Activated CD4-positive, alpha-beta T cell treated with anti-CD3 and anti-CD28 coated beads for 48 hours (primary cell): Measurements from ENCODE around the gene SP8.
"Not testable (repeated sequence)": the region's sequence is repeated elsewhere in the genome, so short reads cannot be mapped to it uniquely, and the experiment has no call there.

Source experiments
- DNase-seq: peaks from one replicate; pipeline ENCODE4 v3.0.0-alpha.2; 2020

The SP8 gene

DNA sequence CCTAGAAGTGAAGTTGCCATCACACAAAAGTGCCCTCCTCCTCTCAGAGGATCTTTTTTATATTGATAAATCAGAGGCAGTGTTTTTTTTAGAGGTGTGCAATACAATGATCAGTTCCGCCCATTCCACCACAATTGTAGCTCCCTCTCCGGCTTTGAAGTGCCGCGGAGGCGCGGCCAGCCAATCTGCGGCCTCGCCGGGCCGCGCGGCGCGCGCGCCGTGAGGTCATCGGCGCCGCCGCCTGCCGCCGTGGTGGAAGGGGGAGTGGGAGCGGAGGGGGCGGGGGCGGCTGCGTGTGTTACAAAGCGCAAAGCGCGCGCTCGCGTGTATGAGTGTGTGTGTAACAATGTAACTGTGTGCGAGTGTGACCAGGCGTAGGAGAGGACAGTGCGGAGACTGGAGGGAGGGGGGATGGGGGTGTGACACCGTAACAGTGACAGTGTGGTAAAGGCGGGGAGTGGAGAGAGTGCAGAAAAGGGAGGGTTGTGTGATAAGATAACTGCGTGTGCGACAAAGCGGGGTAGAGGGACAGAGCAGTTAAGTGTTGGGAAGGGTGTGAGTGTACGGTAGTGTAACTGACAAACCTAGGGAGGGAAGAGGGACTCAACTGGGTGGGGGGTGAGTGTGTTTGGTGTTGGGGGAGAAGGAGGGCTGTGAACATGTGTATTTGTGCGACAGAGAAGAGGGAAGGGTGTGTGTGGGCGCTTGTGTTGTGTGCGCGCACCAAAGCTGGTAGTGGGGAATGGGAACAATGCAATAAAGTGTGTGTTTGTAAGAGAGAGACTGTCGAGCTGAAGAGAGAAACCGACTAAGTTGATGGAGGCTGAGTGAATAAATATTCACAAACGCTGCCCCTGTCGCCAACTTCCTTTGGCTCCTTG, at the start of gene SP8:
Gene SP8 (minus strand): TSS at position 108 of the 881 bp plus-strand sequence. CDS start 88 bp downstream, at position 20.
- peak; percentile 47 for DNase-seq

DNA sequence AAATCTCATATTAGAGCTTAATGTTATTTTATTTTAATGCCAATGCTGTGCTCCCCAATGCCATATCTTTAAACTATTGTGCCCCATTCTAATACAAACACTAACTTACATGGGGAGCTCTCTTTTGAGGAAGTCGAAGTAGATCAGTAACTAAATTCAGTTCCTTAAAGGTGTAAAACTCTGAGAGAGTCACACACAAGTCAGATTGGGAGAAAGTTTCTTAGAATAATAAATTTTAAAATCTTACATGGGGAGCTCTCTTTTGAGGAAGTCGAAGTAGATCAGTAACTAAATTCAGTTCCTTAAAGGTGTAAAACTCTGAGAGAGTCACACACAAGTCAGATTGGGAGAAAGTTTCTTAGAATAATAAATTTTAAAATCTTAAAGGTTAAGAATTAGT, 49.7 kb upstream of the SP8 start:
- not testable (repeated sequence) for DNase-seq

DNA sequence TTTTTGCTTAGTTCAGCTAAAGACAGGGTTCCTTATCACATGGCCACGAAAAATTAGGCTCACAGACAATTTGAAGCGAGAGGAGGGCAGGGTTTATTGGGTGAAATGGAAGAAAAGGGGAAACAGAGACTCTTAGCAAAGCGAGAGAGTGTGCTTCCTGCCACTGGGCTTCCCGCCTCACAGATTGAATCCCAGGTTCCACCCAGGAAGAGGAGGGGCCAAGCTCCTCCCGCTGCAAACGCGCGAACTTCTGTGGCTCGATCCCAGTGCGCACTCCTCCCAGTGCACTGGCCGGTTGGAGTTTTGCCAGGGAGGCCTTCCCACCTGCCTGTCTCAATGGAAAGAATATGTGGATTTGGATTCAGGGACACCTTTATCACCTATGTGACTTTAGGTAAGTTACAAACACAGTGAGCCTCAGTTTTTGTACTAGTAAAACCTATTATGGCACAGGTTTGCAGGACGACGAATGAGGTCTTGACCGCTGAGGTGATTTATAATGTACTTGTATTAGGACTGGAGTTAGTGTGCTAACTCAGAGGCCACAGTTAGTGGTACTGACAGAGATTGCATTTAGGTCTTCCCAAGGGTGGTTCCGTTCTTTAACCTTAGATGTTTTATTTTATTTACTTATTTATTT, 48.5 kb upstream of the SP8 start:
- no peak for DNase-seq

DNA sequence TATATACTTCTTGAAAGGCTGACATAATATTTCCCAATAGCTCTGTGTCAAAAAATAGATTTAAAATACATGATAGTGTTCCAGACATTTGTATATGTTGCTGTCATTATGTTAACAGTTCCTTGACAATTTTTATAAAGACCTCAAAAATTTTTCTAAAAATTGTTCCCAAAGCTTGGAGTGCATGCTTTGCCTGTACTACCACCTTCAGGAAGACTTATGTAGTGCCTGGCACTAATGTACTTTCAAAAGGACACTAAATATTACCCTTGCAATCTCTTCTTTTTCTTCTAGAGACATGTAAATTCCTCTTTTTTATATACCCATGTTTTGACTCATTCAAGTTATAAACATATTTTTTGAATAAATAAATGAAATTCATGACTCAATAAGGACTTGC, 48.0 kb upstream of the SP8 start:
- no peak for DNase-seq

DNA sequence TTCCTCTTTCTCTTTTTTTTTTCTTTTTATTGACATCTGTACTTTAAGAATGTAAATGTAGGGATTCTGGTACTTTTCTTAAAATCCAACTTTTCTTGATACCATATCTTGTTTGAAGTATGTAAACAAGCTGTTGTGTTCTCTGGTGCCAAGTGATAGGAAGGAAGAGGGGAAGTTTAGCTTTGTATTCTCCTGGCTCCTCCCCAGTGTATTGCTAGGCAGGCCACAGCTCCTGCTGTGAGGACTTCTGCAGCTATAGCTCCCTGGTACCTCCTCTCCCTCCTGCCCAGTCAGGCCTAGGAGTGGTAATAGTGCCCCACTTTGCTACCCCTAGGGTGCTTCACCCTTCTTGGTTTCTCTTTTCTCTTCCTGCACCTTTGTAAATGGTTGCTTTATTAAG, 45.3 kb upstream of the SP8 start:
- no peak for DNase-seq

DNA sequence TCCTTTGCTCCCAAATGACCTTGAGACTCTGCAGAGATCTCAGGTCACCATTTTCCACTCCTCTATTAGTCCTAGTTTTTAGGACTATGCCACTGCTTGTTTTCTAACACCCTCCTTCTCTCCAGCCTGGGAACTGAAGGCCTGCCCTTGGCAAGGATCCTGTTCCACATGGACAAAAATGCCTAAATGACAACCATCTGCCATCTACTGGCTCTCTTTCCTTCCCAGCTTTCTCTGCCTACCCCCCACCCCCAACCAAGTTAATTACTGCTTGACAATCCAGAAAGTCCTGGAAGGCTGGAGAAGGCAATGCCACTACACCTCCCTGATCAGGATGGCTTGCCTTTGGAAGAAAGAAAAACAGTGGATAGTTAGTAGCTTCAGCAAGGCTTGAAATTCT, 44.8 kb upstream of the SP8 start:
- no peak for DNase-seq

DNA sequence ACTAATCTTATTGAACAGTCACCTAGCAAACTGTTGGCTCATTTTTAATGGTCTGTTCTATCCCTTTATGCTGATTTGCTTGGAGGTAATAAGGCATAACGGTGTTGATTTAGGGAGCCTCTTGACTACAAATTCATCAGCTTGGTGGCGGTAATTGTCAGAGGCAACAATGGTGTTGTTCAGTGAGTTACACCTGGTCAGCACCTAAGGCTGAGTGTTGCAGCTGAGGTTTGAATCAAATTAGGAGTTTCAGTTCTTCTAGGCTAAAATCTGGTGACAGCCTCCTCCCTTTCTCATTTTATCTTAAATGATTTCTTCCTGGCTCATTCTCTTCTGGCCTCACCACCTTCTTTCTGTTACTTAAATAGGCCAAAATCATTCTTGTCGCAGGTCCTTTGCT, 42.3 kb upstream of the SP8 start:
- no peak for DNase-seq

DNA sequence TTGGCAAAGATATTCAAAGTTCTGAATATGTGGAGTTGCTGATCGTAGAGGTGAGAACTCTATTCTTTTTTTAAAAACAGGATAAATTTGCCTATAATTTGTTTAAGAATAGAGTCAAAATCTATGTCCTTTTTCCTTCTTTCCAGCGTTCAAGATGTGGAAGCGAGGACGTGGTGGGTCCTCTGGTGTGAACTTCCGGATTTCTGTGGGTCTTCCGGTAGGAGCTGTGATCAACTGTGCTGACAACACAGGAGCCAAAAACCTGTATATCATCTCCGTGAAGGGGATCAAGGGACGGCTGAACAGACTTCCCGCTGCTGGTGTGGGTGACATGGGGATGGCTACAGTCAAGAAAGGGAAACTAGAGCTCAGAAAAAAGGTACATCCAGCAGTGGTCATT, 40.5 kb upstream of the SP8 start:
- DNase-seq, result no peak

DNA sequence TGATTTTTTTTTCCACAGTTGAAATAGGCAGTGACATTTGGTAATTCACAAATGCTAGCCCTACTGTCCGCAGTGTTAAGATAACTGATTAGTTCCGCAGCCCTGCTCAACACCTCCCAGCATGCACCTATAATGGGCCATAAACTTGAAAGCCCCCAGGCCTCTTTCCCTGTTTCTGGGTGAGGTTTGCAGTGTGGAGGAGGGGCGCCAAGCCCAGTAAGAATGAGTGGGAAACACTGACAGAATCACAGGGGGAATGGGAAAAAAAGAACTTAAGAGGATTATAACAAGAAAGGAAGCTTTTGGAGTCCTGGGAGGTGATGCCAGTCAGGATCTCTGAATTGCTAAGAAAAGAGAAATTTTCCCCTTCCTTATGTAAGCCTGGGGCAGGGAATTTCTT, 39.6 kb upstream of the SP8 start:
- DNase-seq, result no peak

DNA sequence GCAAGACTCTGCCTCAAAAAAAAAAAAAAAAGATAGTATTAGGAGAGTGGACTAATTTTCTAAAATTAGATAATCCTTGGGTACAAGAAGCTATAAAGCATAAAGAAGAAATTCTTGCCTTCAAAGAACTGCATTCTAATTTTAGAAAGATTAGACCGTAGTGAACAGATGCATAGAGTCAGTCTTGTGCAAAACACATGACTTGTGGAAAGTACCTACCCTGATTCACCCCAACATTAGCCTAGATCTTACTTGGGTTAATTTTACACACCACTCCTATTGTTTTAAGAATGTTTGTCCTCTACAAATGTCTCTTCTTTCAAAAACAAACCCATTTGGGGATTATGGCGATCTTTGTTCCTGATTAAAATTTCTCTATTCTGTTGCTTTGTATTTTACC, 38.9 kb upstream of the SP8 start:
- DNase-seq, result no peak

DNA sequence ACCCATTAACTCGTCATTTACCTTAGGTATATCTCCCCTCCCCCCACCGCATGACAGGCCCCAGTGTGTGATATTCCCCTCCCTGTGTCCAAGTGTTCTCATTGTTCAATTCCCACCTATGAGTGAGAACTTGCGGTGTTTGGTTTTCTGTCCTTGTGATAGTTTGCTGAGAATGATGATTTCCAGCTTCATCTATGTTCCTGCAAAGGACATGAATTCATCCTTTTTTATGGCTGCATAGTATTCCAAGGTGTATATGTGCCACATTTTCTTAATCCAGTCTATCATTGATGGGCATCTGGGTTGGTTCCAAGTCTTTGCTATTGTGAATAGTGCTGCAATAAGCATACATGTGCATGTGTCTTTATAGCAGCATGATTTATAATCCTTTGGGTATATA, 34.7 kb upstream of the SP8 start:
- not testable (repeated sequence) for DNase-seq

DNA sequence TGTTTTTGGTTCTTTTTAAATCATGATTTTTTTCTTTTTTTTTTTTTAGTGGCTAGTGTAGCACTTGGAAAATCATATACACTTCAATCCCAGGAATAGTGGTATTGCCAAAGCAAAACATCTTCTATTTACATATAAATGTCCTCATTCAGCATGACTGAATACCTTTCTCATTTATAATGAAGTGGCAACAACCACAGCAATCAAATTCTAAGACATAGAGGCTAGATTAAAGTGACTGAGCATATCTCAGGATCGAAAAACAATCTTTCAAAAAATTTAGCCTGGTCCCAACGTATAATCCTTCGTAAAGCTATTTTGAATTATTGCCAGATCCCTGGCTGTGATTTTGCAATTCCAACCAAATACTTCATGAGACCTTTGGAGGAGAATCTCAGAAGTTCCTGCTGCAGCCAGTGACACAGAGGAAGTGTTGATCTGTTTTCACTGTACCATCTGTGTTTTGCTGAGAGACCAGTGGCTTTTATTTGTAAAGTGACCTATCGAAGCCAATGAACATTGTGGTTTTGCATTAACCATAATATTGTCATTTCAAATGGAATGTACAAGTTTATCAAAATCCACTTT, 29.8 kb upstream of the SP8 start:
- no peak for DNase-seq

DNA sequence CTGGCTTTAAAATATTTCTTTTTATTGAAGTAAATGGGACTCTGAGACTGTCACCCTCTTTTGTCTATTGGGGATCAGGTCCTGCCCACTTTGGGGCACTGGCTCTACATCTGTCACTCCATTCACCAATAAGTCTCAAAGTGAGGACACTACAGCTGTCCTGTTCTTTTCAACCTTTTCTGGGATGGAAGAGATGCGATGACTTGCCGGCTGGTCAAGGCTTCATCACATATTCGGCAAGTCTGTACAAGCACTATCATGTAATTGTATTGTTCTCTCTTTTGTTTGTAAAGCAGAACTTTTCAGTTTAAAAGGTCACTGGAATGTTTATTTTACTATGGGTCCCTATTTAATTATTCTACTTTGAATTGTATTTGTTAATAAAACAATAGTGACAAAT, 17.7 kb upstream of the SP8 start:
- DNase-seq, result no peak

DNA sequence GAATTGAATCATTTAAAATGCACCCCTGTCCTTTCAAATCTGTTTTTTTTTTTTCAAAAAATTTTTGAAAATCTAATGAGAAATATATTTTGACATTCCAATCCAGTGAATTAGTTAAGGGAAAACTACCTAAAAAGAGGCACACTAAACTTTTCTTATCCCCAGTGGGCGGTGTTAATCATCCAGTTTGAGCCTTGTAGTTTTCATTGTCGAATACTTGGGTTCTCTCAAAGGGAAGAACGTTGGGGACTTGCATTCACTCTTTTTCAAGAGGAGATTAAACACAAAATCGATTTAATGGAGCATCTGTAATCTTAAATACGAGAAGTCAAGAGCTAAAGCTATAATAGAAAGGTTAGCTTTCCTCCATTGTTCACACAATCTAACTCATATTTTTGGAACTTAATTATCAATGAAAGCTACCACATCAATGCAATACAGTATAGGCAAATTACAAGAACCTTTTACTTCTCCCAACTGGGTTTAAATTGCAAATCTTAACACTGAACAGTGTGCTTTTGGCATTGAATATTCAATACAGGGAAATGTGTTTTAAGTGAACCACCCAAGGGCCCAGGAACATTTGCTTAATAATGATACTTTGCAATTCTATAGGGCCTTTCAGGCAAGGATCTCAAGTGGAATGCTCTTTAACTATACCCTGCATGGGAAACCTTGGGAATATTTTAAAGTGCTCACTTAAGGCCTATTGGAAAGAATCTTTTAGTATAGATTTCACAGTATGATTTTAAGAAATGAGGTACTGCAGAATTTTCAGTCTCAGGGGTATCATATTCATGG, 13.1 kb upstream of the SP8 start:
- no peak for DNase-seq

DNA sequence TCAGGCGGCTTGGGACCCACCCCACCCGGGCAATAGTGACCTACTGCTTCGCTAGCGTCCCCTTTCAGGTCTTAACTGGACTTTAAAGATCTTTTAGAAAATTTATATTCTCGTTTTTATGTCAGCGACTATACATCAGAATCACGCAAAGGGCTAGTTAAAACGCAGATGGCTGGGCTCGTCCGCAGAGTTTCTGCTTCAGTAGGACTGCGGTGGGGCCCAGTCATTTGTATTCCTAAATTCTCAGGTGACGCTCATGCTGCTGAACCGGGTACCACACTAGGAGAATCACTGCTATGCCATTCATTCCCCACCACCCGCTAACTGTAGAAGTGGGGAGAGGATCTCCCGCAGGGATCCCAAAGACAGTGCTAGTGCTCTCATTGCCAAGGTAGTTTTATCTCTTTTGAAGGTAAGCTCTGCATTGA, 12.0 kb upstream of the SP8 start:
- DNase-seq, result no peak

DNA sequence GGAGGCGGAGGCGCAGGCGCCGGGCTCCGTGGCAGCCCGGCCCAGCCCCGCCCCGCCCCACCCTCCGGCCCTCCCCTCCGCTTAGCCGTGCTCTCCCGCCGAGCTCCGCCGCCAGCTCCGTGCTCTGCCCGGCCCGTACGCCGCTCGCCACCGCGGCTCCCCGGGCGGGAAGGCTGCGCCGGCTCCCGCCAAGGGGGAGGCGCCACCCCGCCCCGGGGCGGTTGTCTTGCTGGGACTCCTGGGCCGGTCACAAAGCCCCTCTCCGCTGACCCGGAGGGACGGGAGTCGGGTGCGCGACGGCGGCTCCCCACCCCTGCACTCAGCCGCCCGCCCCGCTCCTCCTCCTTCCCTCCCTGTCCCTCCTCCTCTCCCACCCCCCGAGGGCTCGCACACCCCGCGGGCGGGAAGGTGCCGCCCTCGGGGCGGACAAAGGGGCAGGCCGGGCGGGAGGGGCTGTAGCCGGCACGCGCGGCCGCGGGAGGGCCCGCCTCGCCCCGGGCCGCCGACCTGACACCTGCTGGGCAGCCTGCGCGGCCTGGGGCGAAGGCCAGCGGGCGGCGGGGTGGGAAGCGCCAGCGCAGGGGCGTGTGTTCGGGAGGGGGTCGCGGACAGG, 11.5 kb upstream of the SP8 start:
- no peak for DNase-seq

DNA sequence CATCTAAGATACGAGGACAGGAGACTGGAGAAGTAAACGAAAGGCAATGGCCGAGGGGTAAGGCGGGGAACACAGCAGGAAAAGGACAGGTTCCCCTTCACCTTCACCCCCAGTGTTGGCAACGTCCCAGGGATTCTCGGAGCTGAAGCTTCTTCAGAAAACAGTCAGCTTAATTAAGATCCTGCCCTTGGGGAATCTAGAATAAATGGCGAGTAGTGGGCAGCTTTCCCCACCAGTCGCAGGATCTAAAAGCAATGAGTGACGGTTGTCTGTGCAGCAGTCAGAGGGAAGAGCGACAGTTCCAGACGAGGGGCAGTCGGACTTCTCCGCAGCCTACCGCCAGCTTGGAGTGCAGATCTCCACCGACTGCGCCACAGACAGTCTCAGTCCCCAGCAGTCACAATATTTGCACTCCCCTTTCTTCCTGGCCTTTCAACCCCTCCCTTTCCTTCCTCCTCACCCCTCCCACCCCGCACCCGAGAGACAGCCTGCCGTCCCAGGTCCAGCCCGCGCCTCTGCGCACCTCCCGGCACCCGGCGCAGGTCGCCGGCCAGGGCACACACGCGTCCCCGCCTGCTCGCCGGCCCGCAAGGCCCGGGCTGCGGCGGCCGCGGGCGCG, 10.9 kb upstream of the SP8 start:
- DNase-seq, result no peak

DNA sequence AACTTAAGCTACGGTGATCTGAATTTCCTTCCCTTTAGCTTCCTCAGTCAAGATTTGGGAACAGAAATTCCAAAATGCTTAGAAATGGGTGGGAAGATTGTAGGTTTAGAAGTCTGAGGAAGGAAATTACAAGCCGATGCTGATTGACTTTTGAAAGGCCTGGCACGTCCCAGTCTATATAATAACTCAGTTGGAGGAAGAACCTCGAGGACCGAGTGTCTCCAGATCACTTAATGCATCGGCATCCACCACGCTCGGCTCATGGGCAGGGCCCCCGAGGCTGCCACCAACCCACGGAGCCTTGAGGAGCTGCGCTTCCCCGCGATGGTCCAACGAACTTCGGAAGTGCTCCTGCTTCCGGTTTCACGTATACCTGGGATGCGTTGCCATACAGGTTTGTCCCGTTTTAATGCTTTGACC, 10.4 kb upstream of the SP8 start:
- DNase-seq, result no peak

DNA sequence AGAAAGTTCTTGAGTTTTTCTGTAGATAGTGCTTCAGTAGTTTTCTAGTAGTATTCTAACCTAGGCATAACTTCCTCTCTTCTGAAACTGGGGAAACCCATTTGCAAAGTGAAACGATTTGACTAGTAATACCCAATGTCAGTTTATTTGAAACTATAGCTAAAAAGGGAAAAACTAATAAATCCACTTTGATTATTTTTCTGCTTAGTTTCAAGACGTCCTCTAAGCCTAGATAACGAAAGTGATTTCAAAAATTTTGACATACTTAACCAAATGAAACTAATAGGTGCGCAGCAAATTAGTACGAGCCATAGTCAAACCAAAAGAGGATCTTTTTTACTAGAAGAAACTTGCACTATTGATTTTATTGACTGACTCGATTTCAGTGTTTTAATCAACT, 9.8 kb upstream of the SP8 start:
- DNase-seq, result no peak

DNA sequence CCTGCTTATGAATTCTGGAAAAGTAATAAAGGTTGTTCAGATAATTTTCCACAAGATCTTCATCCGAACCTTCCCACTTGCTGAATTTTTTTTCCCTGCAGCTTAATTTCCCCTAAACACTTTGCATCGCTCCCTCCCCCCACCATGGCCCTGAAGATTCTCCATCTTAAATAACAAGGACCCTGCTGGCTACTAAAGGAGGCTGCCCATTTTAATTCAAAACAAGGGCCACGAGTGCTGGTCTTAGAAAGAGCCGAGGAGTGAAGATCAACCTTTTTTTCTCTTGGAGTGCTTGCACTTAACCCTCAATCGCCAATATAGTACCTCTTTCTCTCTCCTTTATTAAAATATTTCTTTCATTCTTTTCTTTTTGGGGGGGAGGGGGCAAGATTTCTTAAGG, 9.2 kb upstream of the SP8 start:
- no peak for DNase-seq

DNA sequence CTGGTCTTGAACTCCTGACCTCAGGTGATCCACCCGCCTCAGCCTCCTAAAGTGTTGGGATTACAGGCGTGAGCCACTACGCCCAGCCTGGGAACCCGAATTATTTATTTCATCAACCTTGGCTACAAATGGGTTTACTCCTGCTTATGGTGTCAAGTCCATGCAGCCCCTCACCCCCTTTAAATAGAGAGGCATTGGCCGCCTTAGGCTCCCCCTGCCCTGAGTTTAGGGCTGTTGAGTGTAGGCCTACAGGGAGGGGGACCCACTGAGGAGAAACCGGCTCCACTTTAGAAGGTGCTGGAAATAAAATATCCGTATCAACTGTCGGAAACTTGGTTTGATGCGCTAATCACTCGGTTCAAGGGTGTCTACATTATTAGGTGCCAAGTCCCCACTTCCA, 8.7 kb upstream of the SP8 start:
- DNase-seq, result no peak

DNA sequence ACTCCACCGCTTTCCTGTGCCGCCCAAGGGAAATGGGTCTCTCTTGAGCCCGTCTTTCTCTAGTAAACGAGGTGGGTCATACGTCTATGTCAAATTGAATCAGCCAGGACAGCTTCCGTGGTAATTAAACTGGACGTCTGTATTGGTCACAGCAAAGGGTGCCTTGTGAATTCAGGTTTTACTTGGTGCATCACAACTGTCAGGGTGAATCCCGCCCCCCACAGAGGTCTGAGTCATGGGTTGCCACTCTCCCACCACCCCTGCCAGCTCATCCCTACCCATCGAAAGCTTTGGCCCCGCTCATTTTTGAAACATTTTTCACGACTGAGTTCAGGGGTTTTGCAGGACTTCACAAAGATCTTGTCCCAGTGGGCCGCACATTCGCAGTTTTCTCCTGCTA, 8.0 kb upstream of the SP8 start:
- DNase-seq, result no peak
